DOHH2 (cell line): ENCODE results near the gene MPRIP.

Experiments
- EZH2phosphoT487 ChIP-seq: fragments of 200-600 bp; sonication (generic); IDR thresholded peaks from 2 replicates; pipeline ENCODE4 v1.6.1; 2017; ENCODE audit warnings: borderline replicate concordance, mild to moderate bottlenecking, antibody characterized with exemption, low read length, moderate library complexity, mixed read lengths
- TF ChIP-seq, protein P1 (sequence below): fragments of 200-600 bp; sonication (generic); IDR thresholded peaks from one replicate; pipeline ENCODE4 v1.5.1; 2014; ENCODE audit warnings: antibody characterized with exemption, mild to moderate bottlenecking, low read depth, low read length; ENCODE audit not compliant: poor library complexity, severe bottlenecking

DNA sequence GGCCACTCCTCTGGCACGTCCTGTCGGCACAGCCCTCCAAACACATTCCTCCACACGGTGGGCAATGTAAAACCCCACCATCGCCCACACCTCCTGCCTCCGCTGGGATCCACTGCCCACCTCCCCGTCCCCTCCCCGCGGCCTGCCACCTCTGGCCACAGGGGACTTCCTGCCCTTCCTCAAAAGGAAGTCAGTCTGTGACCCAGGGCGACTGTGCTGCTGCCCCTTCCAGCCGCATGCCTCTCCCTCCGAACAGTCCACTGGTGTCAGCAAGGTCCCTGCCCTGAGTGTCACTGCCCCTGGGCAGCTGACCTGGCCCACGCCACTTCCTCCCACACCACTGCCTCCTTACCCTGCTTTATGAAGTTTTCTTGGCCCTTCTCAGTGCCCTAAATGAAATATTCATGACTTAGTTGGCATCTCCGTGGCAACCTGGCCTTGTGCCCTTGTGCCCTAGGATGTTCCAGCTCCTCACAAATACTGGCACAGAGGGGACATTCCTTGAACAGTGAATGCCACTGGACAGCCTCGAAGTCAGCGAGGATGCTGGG is 161.9 kb downstream of the MPRIP start:
- TF ChIP-seq, protein P1, sequence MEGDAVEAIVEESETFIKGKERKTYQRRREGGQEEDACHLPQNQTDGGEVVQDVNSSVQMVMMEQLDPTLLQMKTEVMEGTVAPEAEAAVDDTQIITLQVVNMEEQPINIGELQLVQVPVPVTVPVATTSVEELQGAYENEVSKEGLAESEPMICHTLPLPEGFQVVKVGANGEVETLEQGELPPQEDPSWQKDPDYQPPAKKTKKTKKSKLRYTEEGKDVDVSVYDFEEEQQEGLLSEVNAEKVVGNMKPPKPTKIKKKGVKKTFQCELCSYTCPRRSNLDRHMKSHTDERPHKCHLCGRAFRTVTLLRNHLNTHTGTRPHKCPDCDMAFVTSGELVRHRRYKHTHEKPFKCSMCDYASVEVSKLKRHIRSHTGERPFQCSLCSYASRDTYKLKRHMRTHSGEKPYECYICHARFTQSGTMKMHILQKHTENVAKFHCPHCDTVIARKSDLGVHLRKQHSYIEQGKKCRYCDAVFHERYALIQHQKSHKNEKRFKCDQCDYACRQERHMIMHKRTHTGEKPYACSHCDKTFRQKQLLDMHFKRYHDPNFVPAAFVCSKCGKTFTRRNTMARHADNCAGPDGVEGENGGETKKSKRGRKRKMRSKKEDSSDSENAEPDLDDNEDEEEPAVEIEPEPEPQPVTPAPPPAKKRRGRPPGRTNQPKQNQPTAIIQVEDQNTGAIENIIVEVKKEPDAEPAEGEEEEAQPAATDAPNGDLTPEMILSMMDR, result no peak
- no peak for TF ChIP-seq EZH2phosphoT487
